ENCODE results near the gene ZNF407.

The ZNF407 gene

GRCh38 chr18:74630804-74631203 lies 33.1 kb downstream of the ZNF407 start:
- no peak for DNase-seq

- DNase-seq: no peak
Observed at GRCh38 chr18:74631212-74631611, 33.5 kb downstream of the ZNF407 start.

- DNase-seq: no peak
Observed at GRCh38 chr18:74631623-74632350, 34.1 kb downstream of the ZNF407 start.

- DNase-seq: no peak
Observed at GRCh38 chr18:74632351-74632679, 34.6 kb downstream of the ZNF407 start.

GRCh38 chr18:74632856-74633255 lies 35.2 kb downstream of the ZNF407 start:
- DNase-seq: no peak

- DNase-seq: no peak
Observed at GRCh38 chr18:74633652-74634352, 36.1 kb downstream of the ZNF407 start.

- DNase-seq: no peak
Observed at GRCh38 chr18:74635224-74635975, 37.7 kb downstream of the ZNF407 start.

DNA sequence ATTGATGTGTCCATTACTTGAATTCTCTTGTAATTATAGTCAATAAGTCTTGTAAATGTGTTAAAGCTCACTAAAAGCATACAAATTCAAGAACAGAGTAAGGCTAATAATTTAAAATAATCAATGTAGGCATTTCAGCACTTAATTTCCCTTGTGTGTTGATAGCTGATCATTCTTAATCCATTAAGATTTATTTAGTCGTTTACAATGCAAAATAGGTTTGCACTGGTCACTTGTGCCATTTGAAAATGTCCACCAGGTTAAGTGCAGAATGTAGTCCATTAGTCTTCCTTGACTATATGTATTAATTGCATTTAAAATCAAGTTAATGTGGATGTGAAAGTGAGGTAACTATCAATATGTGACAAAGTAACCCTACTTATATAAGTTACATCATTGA lies 39.4 kb downstream of the ZNF407 start:
- no peak for DNase-seq

GRCh38 chr18:74638210-74638609 lies 40.5 kb downstream of the ZNF407 start:
- no peak for DNase-seq

DNA sequence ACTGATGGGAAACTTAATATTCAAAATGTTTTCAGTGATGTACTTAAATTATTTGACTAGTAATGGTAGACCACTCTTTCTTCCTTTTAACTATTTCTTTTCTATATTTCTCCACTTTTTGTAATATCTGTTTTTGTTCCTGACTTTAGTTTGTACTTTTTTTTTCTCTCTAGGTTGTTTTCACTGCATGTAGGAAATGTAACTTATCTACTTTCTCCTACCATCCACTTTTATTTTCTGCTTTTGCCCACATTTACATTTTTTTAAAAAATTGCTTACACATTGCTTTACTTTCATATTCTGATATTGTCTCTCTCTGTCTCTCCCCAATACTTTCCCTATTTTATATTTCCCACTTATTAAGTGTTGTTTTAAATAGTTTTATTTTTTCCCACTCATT lies 47.0 kb downstream of the ZNF407 start:
- no peak for DNase-seq

DNA sequence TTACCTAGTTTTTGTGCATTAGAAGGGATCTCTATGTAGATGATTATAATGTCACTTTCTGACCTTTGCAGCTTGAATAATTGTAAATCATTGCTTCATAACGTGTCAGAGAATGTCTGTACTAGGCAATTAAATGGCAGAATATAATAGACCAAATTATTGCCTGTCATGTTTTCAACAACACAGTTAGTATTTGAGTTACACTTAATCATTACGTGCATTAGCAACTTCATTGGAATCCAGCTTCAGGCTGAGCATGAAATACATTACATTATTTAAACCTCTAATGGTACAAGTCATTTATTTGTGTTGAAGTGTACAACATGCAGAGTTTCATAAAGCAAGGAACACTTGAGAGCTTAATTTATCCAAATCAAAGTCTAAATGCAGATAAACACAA lies 48.0 kb downstream of the ZNF407 start:
- DNase-seq: no peak

GRCh38 chr18:74651327-74652128 lies 53.9 kb downstream of the ZNF407 start:
- no peak for DNase-seq

GRCh38 chr18:74652392-74652988 lies 54.8 kb downstream of the ZNF407 start:
- DNase-seq: no peak

DNA sequence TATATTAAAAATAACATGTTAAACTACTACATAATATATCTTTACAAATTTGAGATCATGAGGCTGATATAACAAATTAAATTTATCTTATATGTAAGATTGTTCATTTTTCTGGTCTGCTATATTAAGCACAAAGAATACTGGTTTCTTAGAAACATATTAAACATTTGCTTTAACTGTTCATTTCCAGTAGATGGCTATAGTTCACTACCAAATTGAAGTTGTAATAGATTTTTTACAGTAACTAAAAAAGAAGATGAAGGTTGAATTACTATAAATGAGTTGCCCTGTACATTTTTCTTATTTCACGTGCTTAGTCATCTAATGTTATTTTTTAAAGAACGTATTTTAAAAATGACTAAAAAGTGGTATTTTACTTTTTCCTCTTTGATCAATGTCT lies 57.0 kb downstream of the ZNF407 start:
- DNase-seq: no peak

- no peak for DNase-seq
Observed at GRCh38 chr18:74661008-74661407, 63.3 kb downstream of the ZNF407 start.

- DNase-seq: no peak
Observed at GRCh38 chr18:74661691-74662090, 64.0 kb downstream of the ZNF407 start.

GRCh38 chr18:74662622-74663021 lies 65.0 kb downstream of the ZNF407 start:
- DNase-seq: no peak

DNA sequence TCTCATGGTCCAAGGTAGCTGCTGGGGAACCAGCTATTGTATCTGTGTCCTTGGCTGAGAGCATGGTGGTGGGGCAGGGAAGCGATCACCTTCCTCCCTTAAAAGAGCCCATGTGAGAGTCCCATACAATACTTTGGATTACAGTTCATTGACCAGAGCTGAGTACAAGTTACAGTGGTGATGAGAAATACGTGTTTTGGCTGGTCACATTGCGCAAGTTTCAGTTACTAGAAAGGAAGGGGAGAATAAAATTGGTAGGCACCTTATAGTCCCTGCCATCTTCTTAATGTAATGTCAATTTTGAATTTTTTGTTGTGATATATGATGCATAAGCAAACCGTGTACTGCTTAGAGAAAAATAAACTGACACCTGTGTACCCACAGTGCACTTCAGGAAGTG lies 67.7 kb downstream of the ZNF407 start:
- DNase-seq: no peak

DNA sequence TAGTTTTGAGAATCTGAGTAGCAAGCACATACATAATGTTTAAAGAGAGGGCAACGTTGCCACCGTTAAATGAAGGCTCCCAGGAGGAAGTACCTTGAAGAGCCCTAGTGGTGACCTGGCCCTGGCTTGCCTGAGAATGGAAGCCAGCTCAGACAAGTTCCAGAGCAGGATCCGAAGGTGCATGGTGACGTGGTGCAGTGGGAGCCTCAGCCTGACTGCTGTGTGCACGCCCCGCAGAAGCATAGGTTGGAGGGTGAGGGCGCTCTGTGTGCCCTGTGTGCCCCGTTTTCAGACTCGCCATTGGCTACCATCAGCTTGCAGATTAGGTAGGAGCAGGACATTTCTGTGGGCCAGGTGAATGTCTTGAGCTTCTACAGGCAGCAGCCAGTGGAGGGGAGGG lies 68.2 kb downstream of the ZNF407 start:
- no peak for DNase-seq

- no peak for DNase-seq
Observed at GRCh38 chr18:74669136-74669798, 71.6 kb downstream of the ZNF407 start.

GRCh38 chr18:74672371-74672770 lies 74.7 kb downstream of the ZNF407 start:
- no peak for DNase-seq

GRCh38 chr18:74674487-74674886 lies 76.8 kb downstream of the ZNF407 start:
- no peak for DNase-seq

Measured in cerebellar nuclear complex (tissue), 1 donor.